DOHH2 (cell line): ENCODE measurements around the gene SLC35E3.
A peak's percentile ranks its signal among the peaks of the same experiment; 100 is the strongest.

Source experiments
- H3F3A ChIP-seq: fragments of 200-600 bp; sonication (generic), shearing (Covaris generic); 2 replicates; pipeline ENCODE4 v1.6.0; 2016; ENCODE audit warnings: antibody characterized with exemption, mild to moderate bottlenecking; ENCODE audit not compliant: control insufficient read depth, insufficient read depth
- H3K27ac ChIP-seq: fragments of 200-600 bp; sonication (generic); 2 replicates; pipeline ENCODE4 v1.5.1; 2014; ENCODE audit warnings: low read depth, mild to moderate bottlenecking, low read length, moderate library complexity
- H3K27me3 ChIP-seq: fragments of 200-600 bp; sonication (generic); 2 replicates; pipeline ENCODE4 v1.6.1; 2014; ENCODE audit warnings: mild to moderate bottlenecking, low read length, mixed read lengths; ENCODE audit not compliant: control insufficient read depth
- H3K36me3 ChIP-seq: fragments of 200-600 bp; sonication (generic); 2 replicates; pipeline ENCODE4 v1.6.1; 2014; ENCODE audit warnings: mild to moderate bottlenecking, low read length, moderate library complexity, mixed read lengths; ENCODE audit not compliant: control insufficient read depth
- H3K4me1 ChIP-seq: fragments of 200-600 bp; sonication (generic); 2 replicates; pipeline ENCODE4 v1.6.1; 2014; ENCODE audit warnings: mild to moderate bottlenecking, low read length, mixed read lengths; ENCODE audit not compliant: control insufficient read depth
- H3K4me2 ChIP-seq: fragments of 200-600 bp; sonication (generic); 2 replicates; pipeline ENCODE4 v1.6.0; 2014; ENCODE audit warnings: mild to moderate bottlenecking, low read length, moderate library complexity
- H3K4me3 ChIP-seq: fragments of 200-600 bp; sonication (generic); 2 replicates; pipeline ENCODE4 v1.5.1; 2014; ENCODE audit warnings: mild to moderate bottlenecking, low read length, mixed read lengths
- H3K79me2 ChIP-seq: fragments of 200-600 bp; sonication (generic); 2 replicates; pipeline ENCODE4 v1.6.1; 2014; ENCODE audit warnings: mild to moderate bottlenecking, low read length, mixed read lengths; ENCODE audit not compliant: control insufficient read depth
- H3K9me2 ChIP-seq: fragments of 200-600 bp; sonication (generic); replicated peaks from 2 replicates; pipeline ENCODE4 v1.6.1; 2014; ENCODE audit warnings: mild to moderate bottlenecking, low read length, mixed read lengths; ENCODE audit not compliant: control insufficient read depth
- H3K9me3 ChIP-seq: fragments of 200-600 bp; sonication (generic); 2 replicates; pipeline ENCODE4 v1.6.1; 2014; ENCODE audit warnings: antibody characterized with exemption, low read length, mixed read lengths; ENCODE audit not compliant: control insufficient read depth, insufficient read depth
- H4K20me1 ChIP-seq: fragments of 200-600 bp; sonication (generic); 2 replicates; pipeline ENCODE4 v1.6.0; 2014; ENCODE audit warnings: low read depth, mild to moderate bottlenecking, antibody characterized with exemption, low read length, moderate library complexity; ENCODE audit not compliant: control insufficient read depth, insufficient read depth
- CTCF ChIP-seq: fragments of 200-600 bp; sonication (generic); IDR thresholded peaks from one replicate; pipeline ENCODE4 v1.5.1; 2014; ENCODE audit warnings: antibody characterized with exemption, mild to moderate bottlenecking, low read depth, low read length; ENCODE audit not compliant: poor library complexity, severe bottlenecking
- EZH2phosphoT487 ChIP-seq: fragments of 200-600 bp; sonication (generic); IDR thresholded peaks from 2 replicates; pipeline ENCODE4 v1.6.1; 2017; ENCODE audit warnings: borderline replicate concordance, mild to moderate bottlenecking, antibody characterized with exemption, low read length, moderate library complexity, mixed read lengths

SLC35E3 gene

GRCh38 chr12:68785823-68786222 lies 39.8 kb downstream of the SLC35E3 start:
- Histone ChIP-seq H3F3A (0 out of 2 replicates have a peak, but pooled peaks cover 4% of the 10 kb centered on the region), H4K20me1 (no peaks in the 10 kb centered on the region), H3K27ac (no peak overlapping the region), H3K4me3 (no peak overlapping the region), H3K9me2 (no peaks in the 10 kb centered on the region), H3K27me3 (no peaks in the 10 kb centered on the region), H3K79me2 (no peaks in the 10 kb centered on the region), H3K36me3 (no peaks in the 10 kb centered on the region), H3K9me3 (no peaks in the 10 kb centered on the region), H3K4me2 (0 out of 2 replicates have a peak overlapping the region, but pooled peaks have one; percentile 5), H3K4me1 (peaks cover 69% of the 10 kb centered on the region)
- TF ChIP-seq CTCF, result no peak
- TF ChIP-seq EZH2phosphoT487, result no peak

GRCh38 chr12:68786929-68787328 lies 41.0 kb downstream of the SLC35E3 start:
- Histone ChIP-seq H3K9me3 (no peaks in the 10 kb centered on the region), H3F3A (0 out of 2 replicates have a peak, but pooled peaks cover 4% of the 10 kb centered on the region), H3K4me3 (peak overlapping the region; percentile 57), H3K4me2 (peak overlapping the region; percentile 56), H3K27ac (peak overlapping the region; percentile 83), H3K9me2 (no peaks in the 10 kb centered on the region), H3K79me2 (no peaks in the 10 kb centered on the region), H3K27me3 (no peaks in the 10 kb centered on the region), H4K20me1 (no peaks in the 10 kb centered on the region), H3K4me1 (peaks cover 76% of the 10 kb centered on the region), H3K36me3 (no peaks in the 10 kb centered on the region)
- TF ChIP-seq EZH2phosphoT487 (no peak), CTCF (no peak)

GRCh38 chr12:68788554-68789143 lies 42.7 kb downstream of the SLC35E3 start:
- no peaks in the 10 kb centered on the region for H3K36me3 ChIP-seq
- H3K4me3 ChIP-seq, result no peak overlapping the region
- no peaks in the 10 kb centered on the region for H3K9me2 ChIP-seq
- H3K4me2 ChIP-seq, result peak overlapping the region; percentile 56
- H3K27me3 ChIP-seq, result no peaks in the 10 kb centered on the region
- peaks cover 93% of the 10 kb centered on the region for H3K4me1 ChIP-seq
- H3K9me3 ChIP-seq, result no peaks in the 10 kb centered on the region
- H3K27ac ChIP-seq, result peak overlapping the region; percentile 83
- H3F3A ChIP-seq, result peaks cover 8% of the 10 kb centered on the region; the same call in 1 of the 2 replicates
- no peaks in the 10 kb centered on the region for H4K20me1 ChIP-seq
- H3K79me2 ChIP-seq, result no peaks in the 10 kb centered on the region
- TF ChIP-seq CTCF (no peak), EZH2phosphoT487 (no peak)
